GM23248 (cell line): ENCODE data around the gene EMP1. TPM values are rescaled to one million over a fixed set of nuclear protein-coding genes. Genes with fewer than 3 reads are reported as not detected.
A peak's percentile ranks its signal among the peaks of the same experiment; 100 is the strongest.

Source experiments
- DNase-seq: peaks from one replicate; pipeline ENCODE4 v3.0.0-alpha.2; 2015
- H2AFZ ChIP-seq: fragments of 200-600 bp; sonication (generic); 2 replicates; pipeline ENCODE4 v1.6.1; 2016; ENCODE audit warnings: antibody characterized with exemption
- H3F3A ChIP-seq: fragments of 200-600 bp; sonication (generic); 2 replicates; pipeline ENCODE4 v1.6.1; 2016; ENCODE audit warnings: mild to moderate bottlenecking, antibody characterized with exemption, mixed run types; ENCODE audit not compliant: insufficient read depth
- H3K27ac ChIP-seq: fragments of 200-600 bp; sonication (generic); 2 replicates; pipeline ENCODE4 v1.5.1; 2016; ENCODE audit warnings: mild to moderate bottlenecking
- H3K27me3 ChIP-seq: fragments of 200-600 bp; sonication (generic); replicated peaks from 2 replicates; pipeline ENCODE4 v1.6.1; 2016; ENCODE audit warnings: mild to moderate bottlenecking; ENCODE audit not compliant: insufficient read depth
- H3K36me3 ChIP-seq: fragments of 200-600 bp; sonication (generic); 2 replicates; pipeline ENCODE4 v1.6.1; 2016; ENCODE audit warnings: low read depth, mild to moderate bottlenecking
- H3K4me1 ChIP-seq: fragments of 200-600 bp; sonication (generic); 2 replicates; pipeline ENCODE4 v1.6.1; 2016; ENCODE audit warnings: mild to moderate bottlenecking; ENCODE audit not compliant: insufficient read depth
- H3K4me2 ChIP-seq: fragments of 200-600 bp; sonication (generic); one replicate; pipeline ENCODE4 v1.6.1; 2016; ENCODE audit warnings: mild to moderate bottlenecking; ENCODE audit not compliant: unreplicated experiment
- H3K4me3 ChIP-seq: fragments of 200-600 bp; sonication (generic); 2 replicates; pipeline ENCODE4 v1.5.1; 2016; ENCODE audit warnings: mild to moderate bottlenecking
- H3K79me2 ChIP-seq: fragments of 200-600 bp; sonication (generic); 2 replicates; pipeline ENCODE4 v1.6.1; 2016; ENCODE audit warnings: mild to moderate bottlenecking; ENCODE audit not compliant: insufficient read depth
- H3K9ac ChIP-seq: fragments of 200-600 bp; sonication (generic); 2 replicates; pipeline ENCODE4 v1.6.1; 2016; ENCODE audit warnings: mild to moderate bottlenecking
- H3K9me2 ChIP-seq: fragments of 200-600 bp; sonication (generic); 2 replicates; pipeline ENCODE4 v1.6.1; 2016; ENCODE audit warnings: mixed run types, mild to moderate bottlenecking, moderate library complexity; ENCODE audit not compliant: insufficient read depth
- H3K9me3 ChIP-seq: fragments of 200-600 bp; sonication (generic); one replicate; pipeline ENCODE4 v1.6.1; 2017; ENCODE audit warnings: low read depth
- H4K20me1 ChIP-seq: fragments of 200-600 bp; sonication (generic); 2 replicates; pipeline ENCODE4 v1.6.0; 2016; ENCODE audit not compliant: insufficient read depth
- EZH2 ChIP-seq: fragments of 200-600 bp; sonication (generic); IDR thresholded peaks from 2 replicates; pipeline ENCODE4 v1.6.1; 2018; ENCODE audit warnings: antibody characterized with exemption, mild to moderate bottlenecking; ENCODE audit not compliant: insufficient read depth, poor library complexity, severe bottlenecking
- EZH2phosphoT487 ChIP-seq: fragments of 200-600 bp; sonication (generic); IDR thresholded peaks from 2 replicates; pipeline ENCODE4 v1.6.1; 2018; ENCODE audit warnings: antibody characterized with exemption, moderate library complexity, mild to moderate bottlenecking, low read depth; ENCODE audit not compliant: insufficient read depth
- WGBS, 2 experiments: methylation state at CpG; one replicate each; pipeline ENCODE4 v1.1.6; 2015 to 2017; ENCODE audit warnings: low lambda C conversion rate in 2 of 2, low coverage in 1 of 2; ENCODE audit errors: missing lambda C conversion rate in 2 of 2; 5-methylcytosine and 5-hydroxymethylcytosine counted together
- in situ Hi-C: fragments of 300-500 bp; cut with MboI; formaldehyde crosslinking; loops from 2 replicates; pipeline ENCODE4 v1.15.0; 2020
- polyA plus RNA-seq: library from polyadenylated mRNA; unstranded; fragments of >200 nt; fragmentation: Nextera tagmentation; extraction: Ambion mirVana; gene quantifications from 2 replicates; pipeline ENCODE4 v1.2.1, GENCODE V29; 2016
- total RNA-seq: library from RNA; depleted of rRNA; stranded (reverse); fragments of >200 nt; shearing (Covaris generic); gene quantifications from 2 replicates; pipeline ENCODE4 v1.2.3, GENCODE V29; 2014

Gene EMP1
- total and polyA plus RNA-seq, 2 experiments from 2014 or later: 518 to 631 TPM

DNA sequence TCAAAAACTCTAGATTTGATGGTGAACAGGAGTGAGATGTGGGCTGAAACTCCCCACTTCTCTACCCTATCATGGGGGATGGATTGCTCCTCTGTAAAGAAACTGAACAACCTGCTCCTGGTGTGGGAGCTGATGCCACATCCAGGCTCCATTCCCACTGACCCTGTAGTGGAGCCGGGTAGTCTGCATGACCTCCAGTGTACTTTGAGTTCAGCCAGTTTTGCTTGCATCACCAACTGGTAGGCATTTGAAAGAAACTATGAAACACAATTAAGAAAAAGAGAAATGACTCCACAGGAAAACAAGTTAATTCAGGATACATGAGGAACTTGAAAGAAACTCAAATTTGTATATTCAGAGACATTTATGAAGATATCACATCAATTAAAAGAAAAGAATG, 27.3 kb upstream of the EMP1 start:
- Histone ChIP-seq H3K27ac (no peak overlapping the region), H3K4me3 (no peak overlapping the region), H3F3A (peaks cover 47% of the 10 kb centered on the region), H4K20me1 (no peaks in the 10 kb centered on the region), H2AFZ (no peak overlapping the region), H3K4me1 (peaks cover 63% of the 10 kb centered on the region), H3K36me3 (no peaks in the 10 kb centered on the region), H3K79me2 (no peaks in the 10 kb centered on the region), H3K9me3 (no peaks in the 10 kb centered on the region), H3K4me2 (no peak overlapping the region), H3K27me3 (no peaks in the 10 kb centered on the region), H3K9me2 (no peaks in the 10 kb centered on the region), H3K9ac (no peak overlapping the region)
- in situ Hi-C loops: no loop called here
- TF ChIP-seq EZH2 (no peak), EZH2phosphoT487 (no peak)
- 67% methylated on average over 1 of the region's 1 CpG for WGBS, 2 experiments
- no peak for DNase-seq

DNA sequence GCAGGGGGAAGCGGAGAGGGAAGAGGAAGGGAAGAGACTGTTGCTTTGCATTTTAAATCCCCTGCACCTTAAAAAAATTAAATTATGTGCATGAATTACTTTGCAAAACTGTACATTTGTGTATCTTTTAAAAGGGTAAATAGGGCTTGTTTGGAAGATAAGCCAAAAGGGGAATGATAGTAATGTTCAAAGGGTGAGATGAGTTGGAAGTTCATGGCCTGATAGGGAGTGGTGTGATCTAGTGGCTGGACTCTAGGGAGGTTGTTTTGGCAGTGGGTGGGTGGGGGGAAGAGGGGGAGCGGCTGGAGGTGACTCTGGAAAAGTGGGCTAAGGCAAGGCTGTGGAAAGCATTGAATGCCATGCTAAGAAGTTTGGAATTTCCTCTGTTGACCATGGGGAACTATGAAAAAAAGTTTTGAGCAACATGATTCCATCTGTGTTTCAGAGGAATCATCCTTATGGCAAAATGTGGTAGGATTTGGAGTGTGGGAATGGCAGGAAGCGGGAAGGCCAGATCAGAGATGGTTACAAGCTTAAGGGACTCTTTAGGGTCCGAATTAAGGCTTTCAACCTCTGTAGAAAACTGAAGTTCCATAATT, 25.5 kb upstream of the EMP1 start:
- no peaks in the 10 kb centered on the region for H3K9me2 ChIP-seq
- H3K9ac ChIP-seq: peak overlapping the region; percentile 78
- peak overlapping the region; percentile 97 for H3K27ac ChIP-seq
- no peaks in the 10 kb centered on the region for H4K20me1 ChIP-seq
- in situ Hi-C loops: no loop called here
- no peak overlapping the region for H2AFZ ChIP-seq
- TF ChIP-seq EZH2: no peak
- no peak for TF ChIP-seq EZH2phosphoT487
- H3F3A ChIP-seq: peaks cover 58% of the 10 kb centered on the region
- 51 to 59% methylated on average over 3 to 4 of the region's 4 CpGs for WGBS, 2 experiments
- H3K79me2 ChIP-seq: no peaks in the 10 kb centered on the region
- no peaks in the 10 kb centered on the region for H3K36me3 ChIP-seq
- H3K4me3 ChIP-seq: peak overlapping the region; percentile 58; the same call in 1 of the 2 replicates
- H3K4me1 ChIP-seq: peaks cover 68% of the 10 kb centered on the region
- no peaks in the 10 kb centered on the region for H3K9me3 ChIP-seq
- peak; percentile 62 for DNase-seq
- H3K4me2 ChIP-seq: peak overlapping the region; percentile 83
- H3K27me3 ChIP-seq: no peaks in the 10 kb centered on the region

DNA sequence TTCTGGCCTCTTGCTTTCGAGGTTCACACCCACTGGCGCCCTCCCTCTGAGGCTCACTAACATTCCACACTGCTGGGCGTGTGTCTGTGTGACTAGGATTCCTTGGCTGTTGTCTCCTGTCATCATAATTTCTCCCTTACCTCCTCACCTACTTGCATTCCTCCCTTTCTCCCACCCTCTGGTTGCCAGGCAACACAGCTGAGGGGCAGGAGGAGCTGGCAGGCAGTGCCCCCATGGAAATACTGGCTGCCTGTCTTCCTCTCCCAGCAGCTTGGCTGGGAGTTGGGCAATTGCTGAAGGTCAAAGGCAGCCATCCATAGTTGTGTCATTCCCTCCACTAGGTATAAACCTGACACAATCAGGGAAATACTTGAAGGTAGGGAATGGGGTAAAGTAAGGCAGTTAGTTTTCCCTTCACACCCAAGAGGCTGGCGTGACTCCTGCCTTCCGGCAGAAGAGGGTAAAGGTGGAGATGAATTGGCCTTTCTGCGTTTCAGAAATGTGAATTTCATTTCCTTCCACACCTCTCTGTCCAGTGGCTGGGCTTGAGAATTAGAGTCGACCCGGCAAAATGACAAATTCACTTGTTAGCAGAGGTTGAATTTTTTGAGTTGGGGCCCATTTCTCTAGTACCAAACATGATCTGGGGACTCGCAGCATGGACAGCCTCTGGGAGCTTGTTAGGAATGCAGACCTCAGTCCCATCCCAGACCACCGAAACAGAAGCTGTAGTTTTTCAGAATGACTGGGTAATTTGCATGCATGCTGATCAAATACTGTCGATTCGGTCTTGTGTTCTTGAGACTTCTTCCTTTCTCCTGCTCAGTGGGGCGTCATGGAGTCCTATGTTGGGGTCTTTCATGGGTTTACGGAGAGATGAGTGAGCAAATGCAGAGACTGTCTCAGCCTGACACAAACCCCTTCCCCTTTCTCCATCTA, 24.3 kb upstream of the EMP1 start:
- Histone ChIP-seq H3K4me3 (peak overlapping the region; percentile 58), H3K4me1 (peaks cover 78% of the 10 kb centered on the region), H3K27me3 (no peaks in the 10 kb centered on the region), H4K20me1 (no peaks in the 10 kb centered on the region), H3K9me3 (no peaks in the 10 kb centered on the region), H2AFZ (no peak overlapping the region), H3K9ac (peak overlapping the region; percentile 78), H3F3A (peaks cover 60% of the 10 kb centered on the region), H3K9me2 (no peaks in the 10 kb centered on the region), H3K27ac (peak overlapping the region; percentile 97), H3K79me2 (0 out of 2 replicates have a peak, but pooled peaks cover 6% of the 10 kb centered on the region), H3K36me3 (no peaks in the 10 kb centered on the region), H3K4me2 (peak overlapping the region; percentile 83)
- 7 to 9% methylated on average over 14 of the region's 14 CpGs for WGBS, 2 experiments
- TF ChIP-seq EZH2 (no peak), EZH2phosphoT487 (no peak)
- in situ Hi-C loops: no loop called here
- DNase-seq: peak; percentile 88

DNA sequence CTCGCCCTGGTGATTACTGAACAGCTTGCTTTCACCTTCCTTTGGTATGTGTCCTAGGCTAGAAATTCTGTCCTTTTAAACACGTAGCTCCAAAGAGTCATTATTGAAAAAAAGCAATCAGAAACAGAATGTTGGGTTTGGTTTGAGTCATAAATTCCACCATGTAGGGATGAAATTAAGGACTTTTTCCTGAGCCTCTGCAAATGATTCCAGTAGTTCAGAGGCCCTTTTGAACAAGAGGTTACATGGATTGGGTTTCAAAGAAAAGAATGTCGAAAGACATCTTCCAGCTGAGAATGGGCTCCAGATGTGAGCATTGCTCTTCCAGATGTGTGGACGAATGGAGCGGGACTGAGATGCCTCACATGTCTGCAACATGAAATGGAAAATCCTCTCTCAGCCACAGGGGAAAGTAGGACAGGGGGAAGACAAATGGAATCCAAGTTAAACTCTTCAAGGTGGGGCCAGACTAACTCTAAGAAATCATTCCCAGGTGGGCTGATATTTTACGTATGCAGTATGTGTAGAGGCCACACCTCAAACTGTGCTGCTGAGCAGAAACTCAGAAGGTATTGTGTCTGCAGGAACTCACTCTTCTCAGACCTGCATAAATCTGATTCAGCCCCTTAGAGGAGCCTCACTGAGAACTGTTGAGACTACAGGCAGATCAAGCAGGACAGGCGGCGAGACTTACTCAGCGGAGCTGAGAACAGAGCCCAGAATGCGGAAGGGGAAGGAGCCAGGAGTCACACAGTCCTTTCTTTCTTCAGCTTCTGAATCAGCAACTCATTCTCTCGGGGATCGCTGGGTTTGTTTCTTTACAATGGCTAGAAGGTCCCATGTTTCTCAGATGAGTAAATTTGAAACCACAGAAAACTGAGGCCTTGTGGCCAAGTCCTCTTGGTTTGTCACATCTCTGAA, 23.3 kb upstream of the EMP1 start:
- WGBS, 2 experiments: 0 to 2% methylated on average over 12 of the region's 12 CpGs
- H3K4me2 ChIP-seq: peak overlapping the region; percentile 83
- peak overlapping the region; percentile 58 for H3K4me3 ChIP-seq
- no peaks in the 10 kb centered on the region for H3K36me3 ChIP-seq
- H4K20me1 ChIP-seq: no peaks in the 10 kb centered on the region
- in situ Hi-C loops: no loop called here
- peaks cover 71% of the 10 kb centered on the region for H3F3A ChIP-seq
- no peak overlapping the region for H2AFZ ChIP-seq
- 0 out of 2 replicates have a peak, but pooled peaks cover 6% of the 10 kb centered on the region for H3K79me2 ChIP-seq
- DNase-seq: peak; percentile 99
- H3K9ac ChIP-seq: peak overlapping the region; percentile 78
- H3K4me1 ChIP-seq: peaks cover 87% of the 10 kb centered on the region
- TF ChIP-seq EZH2phosphoT487: no peak
- no peak for TF ChIP-seq EZH2
- no peaks in the 10 kb centered on the region for H3K9me3 ChIP-seq
- H3K9me2 ChIP-seq: no peaks in the 10 kb centered on the region
- H3K27ac ChIP-seq: peak overlapping the region; percentile 97
- no peaks in the 10 kb centered on the region for H3K27me3 ChIP-seq
